Endothelial cell of umbilical vein (primary cell): Measurements from ENCODE around the gene ADSS1. TPM values are rescaled to one million over a fixed set of nuclear protein-coding genes. Genes with fewer than 3 reads are reported as not detected.

ENCODE experiments used
- BruUV-seq: library from RNA; stranded (reverse); fragments of 400-500 nt; replicated peaks from 2 replicates; lab custom pipeline; 2021; lab: Mats Ljungman, UMichigan
- CTCF ChIA-PET: fragments of 300-600, 350-600 bp; sonication (Branson Sonifier 250); formaldehyde crosslinking; loops from one replicate; lab custom pipeline; 2021; ENCODE audit warnings: antibody characterized with exemption, inconsistent platforms; lab: Charles Lee
- POLR2A ChIA-PET: fragments of 300-600, 350-600 bp; sonication (Branson Sonifier 250); formaldehyde crosslinking; loops from one replicate; lab custom pipeline; 2021; ENCODE audit warnings: antibody characterized with exemption, inconsistent platforms; lab: Charles Lee
- DNase-seq: peaks from one replicate; pipeline ENCODE4 v3.0.0-alpha.2; 2011; ENCODE audit warnings: low read depth, low spot score
- FAIRE-seq: peaks from 2 replicates; lab custom pipeline; 2011; peaks lifted over from hg19 to GRCh38; lab: Jason Lieb, UNC
- H2AFZ ChIP-seq: 2 replicates; pipeline ENCODE4 v1.6.0; 2012; ENCODE audit warnings: low read depth, low read length, control low read depth, inconsistent platforms
- H3K27ac ChIP-seq: 2 replicates; pipeline ENCODE4 v1.5.1; 2011; ENCODE audit warnings: low read depth, mild to moderate bottlenecking, control low read depth, low read length, moderate library complexity; ENCODE audit not compliant: insufficient read depth
- H3K27me3 ChIP-seq, 2 experiments: 2 replicates each; pipeline versions ENCODE4 v1.6.0 to v1.6.1; 2011; ENCODE audit warnings: low read length in 2 of 2, mixed read lengths in 1 of 2; ENCODE audit not compliant: control insufficient read depth in 2 of 2, insufficient read depth in 2 of 2
- H3K36me3 ChIP-seq, 2 experiments: 2 replicates in 1 of 2; 3 replicates in 1 of 2; pipeline ENCODE4 v1.5.1; 2011; ENCODE audit warnings: low read length in 2 of 2, mild to moderate bottlenecking in 1 of 2, moderate library complexity in 1 of 2; ENCODE audit not compliant: control insufficient read depth in 2 of 2, insufficient read depth in 2 of 2; ENCODE audit errors: extremely low read depth in 1 of 2
- H3K4me1 ChIP-seq: 3 replicates; pipeline ENCODE4 v1.5.1; 2011; ENCODE audit warnings: mild to moderate bottlenecking, low read length; ENCODE audit not compliant: control insufficient read depth, insufficient read depth; ENCODE audit errors: extremely low read depth
- H3K4me2 ChIP-seq: 2 replicates; pipeline ENCODE4 v1.6.1; 2011; ENCODE audit warnings: low read length, control low read depth, mixed read lengths; ENCODE audit not compliant: insufficient read depth
- H3K4me3 ChIP-seq, 3 experiments: fragments of 200-600 bp in 1 of 3; sonication (generic), shearing (Covaris generic) in 1 of 3; replicated peaks in 1 of 3; 2 replicates each; pipeline ENCODE4 v1.5.1; 2011 to 2016; ENCODE audit warnings: control low read depth in 3 of 3, low read length in 3 of 3, mild to moderate bottlenecking in 2 of 3, inconsistent platforms in 1 of 3, low read depth in 1 of 3, moderate library complexity in 1 of 3; ENCODE audit not compliant: insufficient read depth in 1 of 3
- H3K79me2 ChIP-seq: 2 replicates; pipeline ENCODE4 v1.6.0; 2012; ENCODE audit warnings: low read length, inconsistent platforms; ENCODE audit not compliant: control insufficient read depth, insufficient read depth
- H3K9ac ChIP-seq: replicated peaks from 2 replicates; pipeline ENCODE3; 2011; ENCODE audit warnings: low read length, control low read depth; ENCODE audit not compliant: insufficient read depth; ENCODE audit errors: extremely low read depth
- H3K9me1 ChIP-seq: replicated peaks from 3 replicates; pipeline ENCODE4 v1.6.0; 2011; ENCODE audit warnings: mild to moderate bottlenecking, low read length; ENCODE audit not compliant: control insufficient read depth, insufficient read depth; ENCODE audit errors: extremely low read depth
- H3K9me3 ChIP-seq: replicated peaks from 2 replicates; pipeline ENCODE4 v1.5.1; 2012; ENCODE audit warnings: low read length, inconsistent platforms; ENCODE audit not compliant: control insufficient read depth, insufficient read depth
- H4K20me1 ChIP-seq: replicated peaks from 2 replicates; pipeline ENCODE3; 2011; ENCODE audit warnings: mild to moderate bottlenecking, low read length; ENCODE audit not compliant: control insufficient read depth, insufficient read depth; ENCODE audit errors: extremely low read depth
- EZH2 ChIP-seq: IDR thresholded peaks from 2 replicates; pipeline ENCODE4 v1.6.1; 2012; ENCODE audit warnings: borderline replicate concordance, low read depth, mild to moderate bottlenecking, moderate library complexity, low read length, inconsistent platforms; ENCODE audit not compliant: severe bottlenecking
- FOS ChIP-seq: IDR thresholded peaks from 2 replicates; pipeline ENCODE4 v1.6.1; 2011; ENCODE audit warnings: mild to moderate bottlenecking, low read length, moderate library complexity, borderline replicate concordance; ENCODE audit not compliant: insufficient read depth
- GATA2 ChIP-seq: IDR thresholded peaks from 2 replicates; pipeline ENCODE4 v1.7.0; 2011; ENCODE audit warnings: low read depth, mild to moderate bottlenecking, moderate library complexity, mixed read lengths, low read length; ENCODE audit not compliant: insufficient read length, insufficient read depth
- JUN ChIP-seq: IDR thresholded peaks from 2 replicates; pipeline ENCODE4 v1.6.1; 2011; ENCODE audit warnings: borderline replicate concordance, low read depth; ENCODE audit not compliant: insufficient read length, insufficient read depth
- MYC ChIP-seq: IDR thresholded peaks from one replicate; pipeline ENCODE4 v1.6.1; 2011; ENCODE audit warnings: mild to moderate bottlenecking, low read depth, low read length
- POLR2A ChIP-seq: IDR thresholded peaks from 2 replicates; pipeline ENCODE4 v1.6.1; 2012; ENCODE audit warnings: low read depth, mild to moderate bottlenecking, control low read depth, low read length
- POLR2AphosphoS5 ChIP-seq: IDR thresholded peaks from 2 replicates; pipeline ENCODE4 v1.6.1; 2012; ENCODE audit warnings: low read depth, mild to moderate bottlenecking, control low read depth, low read length, moderate library complexity; ENCODE audit not compliant: insufficient read depth
- dilution Hi-C: fragments of 300-500 bp; cut with MboI; formaldehyde crosslinking; loops from one replicate; pipeline ENCODE4 v1.15.0; 2019; ENCODE audit warnings: low sequenced_read_pairs; ENCODE audit not compliant: extremely low pct_ligation_motif_present
- intact Hi-C: fragments of 100-400 bp; cut with micrococcal nuclease; formaldehyde crosslinking; loops from one replicate; pipeline ENCODE4 v1.10.0; 2022
- polyA plus RNA-seq, 4 experiments: library from polyadenylated mRNA; depleted of rRNA in 3 of 4; stranded (reverse) in 3 of 4; unstranded in 1 of 4; fragments of >200 nt; gene quantifications; 2 replicates each; pipeline versions ENCODE4 v1.2.1 to v1.2.3, GENCODE V29; 2011 to 2012; ENCODE audit warnings: missing spikeins in 1 of 4
- total RNA-seq: library from RNA; stranded (reverse); gene quantifications from 2 replicates; pipeline ENCODE4 v1.2.3, GENCODE V29; 2021
- TF ChIP-seq, protein P1 (sequence below): IDR thresholded peaks from 2 replicates; pipeline ENCODE4 v1.6.1; 2011; ENCODE audit not compliant: insufficient read depth, insufficient read length
- TF ChIP-seq, protein P2 (sequence below), 2 donors: IDR thresholded peaks; 1 replicate in 1 of 2; 2 replicates in 1 of 2; pipeline ENCODE4 v1.5.1; 2011; ENCODE audit warnings: low read length in 2 of 2, mild to moderate bottlenecking in 2 of 2, moderate library complexity in 2 of 2, control low read depth in 1 of 2, inconsistent platforms in 1 of 2, low read depth in 1 of 2; ENCODE audit not compliant: insufficient read depth in 1 of 2; ENCODE audit errors: extremely low read depth in 1 of 2

ADSS1 gene
- total and polyA plus RNA-seq, 2 donors (not counting 3 experiments of a cell fraction or from before 2014, with no cell fraction given), result 1.9 TPM

DNA sequence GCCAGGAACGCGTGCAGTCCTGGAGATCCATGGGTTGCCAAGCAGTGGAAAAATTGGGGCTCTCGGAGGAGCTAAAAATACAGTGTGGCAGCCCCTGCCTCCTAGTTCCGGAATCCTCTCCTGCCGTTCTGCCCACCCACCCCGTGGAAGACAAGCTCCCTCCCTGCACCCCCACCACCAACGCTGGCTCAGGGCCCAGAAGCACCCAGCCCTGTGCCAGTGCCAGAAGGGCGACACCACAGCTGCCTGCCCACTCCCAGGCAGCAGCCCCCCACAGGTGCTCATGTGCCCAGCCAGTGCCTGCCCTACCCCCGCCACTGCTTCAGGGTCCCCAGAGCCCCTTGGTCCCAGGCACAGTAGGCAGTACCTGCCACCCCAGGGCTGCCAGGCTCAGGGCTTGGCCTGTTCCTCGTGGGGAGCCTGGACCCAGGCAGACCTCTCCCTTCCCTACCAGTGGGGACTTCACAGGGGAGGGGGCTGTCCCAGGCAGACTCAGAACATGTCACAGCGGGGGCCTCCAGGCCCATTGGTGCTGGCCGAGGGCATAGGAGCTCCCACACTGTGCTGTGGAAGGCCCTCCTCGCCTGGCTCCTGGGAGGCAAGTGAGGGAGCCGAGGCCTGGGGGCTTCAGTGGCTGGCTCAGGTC, 27.2 kb upstream of the ADSS1 start:
- Histone ChIP-seq H3K27me3 (no peaks in the 10 kb centered on the region), H3K4me3 (no peak overlapping the region), H3K27ac (no peak overlapping the region), H3K9me1 (no peaks in the 10 kb centered on the region), H3K36me3 (peaks cover 7 to 10% of the 10 kb centered on the region in 2 experiments), H3K9me3 (no peaks in the 10 kb centered on the region), H3K4me1 (peaks cover 16% of the 10 kb centered on the region), H4K20me1 (no peaks in the 10 kb centered on the region), H3K9ac (no peak overlapping the region), H3K79me2 (peaks cover 88% of the 10 kb centered on the region), H3K4me2 (no peak overlapping the region), H2AFZ (no peak overlapping the region)
- ChIA-PET CTCF (interaction anchor here (1.3 to 2.7 kb wide), 2 partner anchors 12 to 31 kb away, joined by 4 to 8 read pairs; no protein-coding TSS in a partner anchor), POLR2A (no interaction called here)
- no peak for TF ChIP-seq GATA2
- TF ChIP-seq, protein P1, sequence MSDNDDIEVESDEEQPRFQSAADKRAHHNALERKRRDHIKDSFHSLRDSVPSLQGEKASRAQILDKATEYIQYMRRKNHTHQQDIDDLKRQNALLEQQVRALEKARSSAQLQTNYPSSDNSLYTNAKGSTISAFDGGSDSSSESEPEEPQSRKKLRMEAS, result no peak
- TF ChIP-seq POLR2A, result no peak
- no peak for TF ChIP-seq JUN
- TF ChIP-seq, protein P2, sequence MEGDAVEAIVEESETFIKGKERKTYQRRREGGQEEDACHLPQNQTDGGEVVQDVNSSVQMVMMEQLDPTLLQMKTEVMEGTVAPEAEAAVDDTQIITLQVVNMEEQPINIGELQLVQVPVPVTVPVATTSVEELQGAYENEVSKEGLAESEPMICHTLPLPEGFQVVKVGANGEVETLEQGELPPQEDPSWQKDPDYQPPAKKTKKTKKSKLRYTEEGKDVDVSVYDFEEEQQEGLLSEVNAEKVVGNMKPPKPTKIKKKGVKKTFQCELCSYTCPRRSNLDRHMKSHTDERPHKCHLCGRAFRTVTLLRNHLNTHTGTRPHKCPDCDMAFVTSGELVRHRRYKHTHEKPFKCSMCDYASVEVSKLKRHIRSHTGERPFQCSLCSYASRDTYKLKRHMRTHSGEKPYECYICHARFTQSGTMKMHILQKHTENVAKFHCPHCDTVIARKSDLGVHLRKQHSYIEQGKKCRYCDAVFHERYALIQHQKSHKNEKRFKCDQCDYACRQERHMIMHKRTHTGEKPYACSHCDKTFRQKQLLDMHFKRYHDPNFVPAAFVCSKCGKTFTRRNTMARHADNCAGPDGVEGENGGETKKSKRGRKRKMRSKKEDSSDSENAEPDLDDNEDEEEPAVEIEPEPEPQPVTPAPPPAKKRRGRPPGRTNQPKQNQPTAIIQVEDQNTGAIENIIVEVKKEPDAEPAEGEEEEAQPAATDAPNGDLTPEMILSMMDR (IDR thresholded peaks at IDR 0.05; ENCODE audit: extremely low read depth in 1 of 2, insufficient read depth in 1 of 2, low read depth in 1 of 2, low read length in 2 of 2), result no peak
- no peak for TF ChIP-seq POLR2AphosphoS5
- no peak for TF ChIP-seq EZH2
- no peak for TF ChIP-seq FOS
- no peak for TF ChIP-seq MYC
- intact Hi-C loops, result no loop called here
- dilution Hi-C loops, result no loop called here
- FAIRE-seq (no peak), DNase-seq (no peak)
- BruUV-seq, result no TSS peak
